ENCODE measurements around the gene VPS4A.
"Not testable (repeated sequence)": the region's sequence is repeated elsewhere in the genome, so short reads cannot be mapped to it uniquely, and the experiment has no call there.

The VPS4A gene

GRCh38 chr16:69328854-69329316, 17.7 kb downstream of the VPS4A start:
- DNase-seq, result no peak

GRCh38 chr16:69329369-69330285, 18.5 kb downstream of the VPS4A start:
- no peak for DNase-seq

GRCh38 chr16:69330286-69331109, 19.3 kb downstream of the VPS4A start, which contains the start of gene PDF:
PDF (minus strand) TSS chr16:69330588; CDS start chr16:69330570, 18 bp downstream.
- DNase-seq, result peak; percentile 80

GRCh38 chr16:69334696-69335095, 23.5 kb downstream of the VPS4A start:
- DNase-seq, result no peak

- no peak for DNase-seq
Observed at GRCh38 chr16:69338557-69339288, 27.6 kb downstream of the VPS4A start.

GRCh38 chr16:69339289-69340094, 28.3 kb downstream of the VPS4A start, which contains the start of the genes COG8 and NIP7:
COG8 (minus strand) TSS chr16:69339564; CDS start chr16:69339552, 12 bp downstream.
NIP7 (plus strand) TSS chr16:69339772; CDS start chr16:69339830, 58 bp downstream.
- DNase-seq, result peak; percentile 88

- no peak for DNase-seq
Observed at GRCh38 chr16:69340095-69340644, 29.0 kb downstream of the VPS4A start.

GRCh38 chr16:69344171-69344570, 33.0 kb downstream of the VPS4A start:
- DNase-seq, result no peak

GRCh38 chr16:69345923-69346322, 34.8 kb downstream of the VPS4A start:
- no peak for DNase-seq

- no peak for DNase-seq
Observed at GRCh38 chr16:69346683-69347082, 35.5 kb downstream of the VPS4A start.

- no peak for DNase-seq
Observed at GRCh38 chr16:69348222-69348621, 37.1 kb downstream of the VPS4A start.

- no peak for DNase-seq
Observed at GRCh38 chr16:69349536-69349935, 38.4 kb downstream of the VPS4A start.

GRCh38 chr16:69350536-69351133, 39.5 kb downstream of the VPS4A start:
- DNase-seq, result no peak

- DNase-seq, result no peak
Observed at GRCh38 chr16:69351309-69352027, 40.3 kb downstream of the VPS4A start, which contains the start of gene TMED6. TMED6 (minus strand) TSS chr16:69351786; CDS start chr16:69351753, 33 bp downstream.

- not testable (repeated sequence) for DNase-seq
Observed at GRCh38 chr16:69360070-69360469, 48.9 kb downstream of the VPS4A start.

- DNase-seq, result no peak
Observed at GRCh38 chr16:69363281-69363717, 52.1 kb downstream of the VPS4A start.

GRCh38 chr16:69364088-69364487, 52.9 kb downstream of the VPS4A start:
- DNase-seq, result no peak

- DNase-seq, result no peak
Observed at GRCh38 chr16:69365901-69366300, 54.8 kb downstream of the VPS4A start.

GRCh38 chr16:69366431-69366830, 55.3 kb downstream of the VPS4A start:
- DNase-seq, result no peak

- no peak for DNase-seq
Observed at GRCh38 chr16:69367980-69368379, 56.8 kb downstream of the VPS4A start.

Measured in NK-92 treated with Interleukin-12 subunit alpha and Interleukin-12 subunit beta, amount 100 ng/mL, for 24 hours (cell line).